Skeletal muscle tissue (tissue), 4 donors: ENCODE measurements around the gene ABLIM1. TPM values are rescaled to one million over a fixed set of nuclear protein-coding genes. Genes with fewer than 3 reads are reported as not detected.

ENCODE experiments used
- H3K27ac ChIP-seq: one replicate; pipeline ENCODE4 v1.7.0; 2013; ENCODE audit warnings: mild to moderate bottlenecking, low read depth, low read length, inconsistent platforms
- H3K27me3 ChIP-seq, 3 donors: one replicate each; pipeline ENCODE4 v1.7.0; 2013; ENCODE audit warnings: low read length in 3 of 3; ENCODE audit not compliant: control insufficient read depth in 3 of 3, insufficient read depth in 3 of 3
- H3K36me3 ChIP-seq, 3 donors: one replicate each; pipeline ENCODE4 v1.7.0; 2013; ENCODE audit warnings: low read length in 3 of 3; ENCODE audit not compliant: control insufficient read depth in 3 of 3, insufficient read depth in 3 of 3
- H3K4me1 ChIP-seq, 3 donors: one replicate each; pipeline ENCODE4 v1.7.0; 2013; ENCODE audit warnings: low read length in 3 of 3, mild to moderate bottlenecking in 3 of 3; ENCODE audit not compliant: control insufficient read depth in 3 of 3, insufficient read depth in 3 of 3
- H3K4me3 ChIP-seq, 3 donors: one replicate each; pipeline ENCODE4 v1.7.0; 2013; ENCODE audit warnings: low read length in 3 of 3
- H3K9ac ChIP-seq, 3 donors: one replicate each; pipeline ENCODE4 v1.7.0; 2013; ENCODE audit warnings: low read length in 3 of 3, mild to moderate bottlenecking in 3 of 3, moderate library complexity in 2 of 3, low read depth in 1 of 3
- H3K9me3 ChIP-seq, 3 donors: one replicate each; pipeline ENCODE4 v1.7.0; 2013; ENCODE audit warnings: low read length in 3 of 3; ENCODE audit not compliant: control insufficient read depth in 3 of 3
- total RNA-seq: library from RNA; depleted of rRNA; stranded (reverse); fragments of >200 nt; gene quantifications from one replicate; pipeline ENCODE4 v1.2.3, GENCODE V29; 2014
- donor health status: Osteomylitis.

The ABLIM1 gene
- total RNA-seq, 1 donor from 2014 or later: 34.4 TPM

GRCh38 chr10:114543456-114543855 lies 114.6 kb downstream of the ABLIM1 start:
- H3K36me3 ChIP-seq: peaks cover 0 to 7% (median 7%) of the 10 kb centered on the region in 3 donors
- H3K4me1 ChIP-seq: peaks cover 2 to 10% (median 4%) of the 10 kb centered on the region in 3 donors
- H3K27me3 ChIP-seq: no peaks in the 10 kb centered on the region
- no peak overlapping the region for H3K9ac ChIP-seq
- H3K4me3 ChIP-seq: no peak overlapping the region
- H3K9me3 ChIP-seq: no peaks in the 10 kb centered on the region
- H3K27ac ChIP-seq: no peak overlapping the region

GRCh38 chr10:114542373-114542772 lies 115.7 kb downstream of the ABLIM1 start:
- Histone ChIP-seq H3K4me3 (no peak overlapping the region), H3K27me3 (no peaks in the 10 kb centered on the region), H3K36me3 (peaks cover 0 to 7% (median 7%) of the 10 kb centered on the region in 3 donors), H3K9ac (no peak overlapping the region), H3K4me1 (peaks cover 4 to 13% (median 5%) of the 10 kb centered on the region in 3 donors), H3K9me3 (no peaks in the 10 kb centered on the region), H3K27ac (peak overlapping the region; percentile 44)

- Histone ChIP-seq H3K27me3 (no peaks in the 10 kb centered on the region), H3K4me3 (no peak overlapping the region), H3K9ac (no peak overlapping the region), H3K36me3 (peaks cover 0 to 8% (median 7%) of the 10 kb centered on the region in 3 donors), H3K4me1 (peaks cover 4 to 13% (median 5%) of the 10 kb centered on the region in 3 donors), H3K27ac (peak overlapping the region; percentile 44), H3K9me3 (no peaks in the 10 kb centered on the region)
Observed at GRCh38 chr10:114541797-114542160, 116.3 kb downstream of the ABLIM1 start.

- no peak overlapping the region for H3K4me3 ChIP-seq
- H3K27me3 ChIP-seq: no peaks in the 10 kb centered on the region
- H3K36me3 ChIP-seq: peaks cover 0 to 10% (median 7%) of the 10 kb centered on the region in 3 donors
- no peak overlapping the region for H3K9ac ChIP-seq
- H3K9me3 ChIP-seq: no peaks in the 10 kb centered on the region
- peak overlapping the region; percentile 67 for H3K27ac ChIP-seq
- peaks cover 4 to 13% (median 5%) of the 10 kb centered on the region in 3 donors for H3K4me1 ChIP-seq
Observed at GRCh38 chr10:114541081-114541796, 116.8 kb downstream of the ABLIM1 start.

DNA sequence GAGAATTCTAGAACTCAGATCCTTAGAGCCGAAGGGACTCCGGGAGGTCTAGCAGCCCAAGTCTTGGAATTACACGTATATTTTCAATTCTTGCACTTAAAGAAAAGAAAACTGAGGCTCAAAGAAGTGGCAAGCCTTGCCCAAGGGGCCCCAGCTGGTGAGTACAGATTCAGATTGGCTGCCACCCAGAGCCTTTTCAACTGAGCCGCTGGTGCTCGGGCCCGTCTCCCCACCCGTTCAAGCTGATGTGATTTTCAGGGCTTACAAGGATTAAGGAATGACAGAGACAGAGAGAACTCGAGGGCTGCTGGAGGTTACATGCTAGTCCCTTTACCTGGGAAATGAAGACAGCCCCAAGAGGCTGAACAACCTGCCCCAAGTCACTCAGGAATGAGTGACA lies 117.8 kb downstream of the ABLIM1 start:
- Histone ChIP-seq H3K4me3 (no peak overlapping the region), H3K4me1 (peaks cover 4 to 13% (median 5%) of the 10 kb centered on the region in 3 donors), H3K9me3 (no peaks in the 10 kb centered on the region), H3K27ac (no peak overlapping the region), H3K36me3 (peaks cover 0 to 10% (median 7%) of the 10 kb centered on the region in 3 donors), H3K27me3 (no peaks in the 10 kb centered on the region), H3K9ac (no peak overlapping the region)

DNA sequence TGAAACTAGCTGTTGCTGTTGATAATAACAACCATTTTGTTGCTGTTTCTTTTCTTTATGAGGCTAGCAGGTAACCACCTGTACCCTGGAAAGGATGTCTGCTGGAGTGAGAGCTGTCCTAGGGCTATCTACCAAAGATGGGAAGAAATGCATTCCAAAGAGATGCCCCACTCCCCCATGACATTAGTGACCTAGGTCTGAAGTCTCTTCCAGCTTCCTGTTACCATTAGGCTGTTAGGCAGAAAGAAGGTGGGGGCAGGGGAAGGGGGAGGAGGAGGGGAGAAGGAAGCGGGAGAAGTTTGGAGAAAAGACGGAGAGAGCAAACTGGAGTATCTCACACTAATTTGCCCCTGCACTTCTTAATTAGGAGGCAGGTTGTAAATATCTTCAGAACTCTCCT lies 118.5 kb downstream of the ABLIM1 start:
- H3K27ac ChIP-seq: no peak overlapping the region
- H3K27me3 ChIP-seq: no peaks in the 10 kb centered on the region
- no peak overlapping the region for H3K9ac ChIP-seq

GRCh38 chr10:114538181-114538906 lies 119.7 kb downstream of the ABLIM1 start:
- Histone ChIP-seq H3K9ac (no peak overlapping the region), H3K36me3 (peaks cover 0 to 4% (median 0%) of the 10 kb centered on the region in 3 donors), H3K9me3 (no peaks in the 10 kb centered on the region), H3K27ac (no peak overlapping the region), H3K27me3 (no peaks in the 10 kb centered on the region), H3K4me1 (peaks cover 4 to 13% (median 5%) of the 10 kb centered on the region in 3 donors), H3K4me3 (no peak overlapping the region)

More for the DNA sequence above, 118.5 kb downstream of the ABLIM1 start:
- Histone ChIP-seq H3K4me3 (no peak overlapping the region), H3K9me3 (no peaks in the 10 kb centered on the region), H3K4me1 (peaks cover 4 to 13% (median 5%) of the 10 kb centered on the region in 3 donors), H3K36me3 (peaks cover 0 to 10% (median 7%) of the 10 kb centered on the region in 3 donors)

DNA sequence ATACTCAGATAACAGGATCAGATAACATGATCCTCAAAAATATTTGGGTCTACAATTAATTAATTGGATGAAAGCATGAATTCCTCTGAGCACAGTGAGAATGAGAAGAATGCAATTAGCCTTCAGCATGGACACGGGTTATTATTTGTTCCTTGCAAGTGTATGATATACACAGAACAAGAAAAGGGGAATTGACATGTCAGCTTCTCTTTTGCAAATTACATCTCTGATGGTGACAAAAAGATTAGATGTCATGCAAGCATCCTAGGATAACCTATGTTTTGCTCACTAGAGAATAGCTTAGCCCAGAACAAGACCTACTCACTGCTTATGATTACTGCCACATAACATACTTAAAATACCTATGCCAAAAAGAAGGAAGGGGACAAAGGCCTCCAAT lies 120.3 kb downstream of the ABLIM1 start:
- Histone ChIP-seq H3K9me3 (no peaks in the 10 kb centered on the region), H3K4me3 (no peak overlapping the region), H3K4me1 (peaks cover 4 to 13% (median 5%) of the 10 kb centered on the region in 3 donors), H3K36me3 (peaks cover 0 to 3% (median 0%) of the 10 kb centered on the region in 3 donors), H3K27me3 (no peaks in the 10 kb centered on the region), H3K27ac (no peak overlapping the region), H3K9ac (no peak overlapping the region)

GRCh38 chr10:114534571-114534981 lies 123.5 kb downstream of the ABLIM1 start:
- H3K9ac ChIP-seq: no peak overlapping the region
- H3K27me3 ChIP-seq: no peaks in the 10 kb centered on the region
- H3K4me3 ChIP-seq: no peak overlapping the region
- H3K4me1 ChIP-seq: peaks cover 0 to 6% (median 3%) of the 10 kb centered on the region in 3 donors
- H3K27ac ChIP-seq: no peak overlapping the region
- H3K9me3 ChIP-seq: no peaks in the 10 kb centered on the region
- H3K36me3 ChIP-seq: peaks cover 0 to 3% (median 0%) of the 10 kb centered on the region in 3 donors

GRCh38 chr10:114532226-114532625 lies 125.8 kb downstream of the ABLIM1 start:
- Histone ChIP-seq H3K9ac (no peak overlapping the region), H3K27me3 (no peaks in the 10 kb centered on the region), H3K9me3 (no peaks in the 10 kb centered on the region), H3K4me1 (peaks cover 0 to 2% (median 0%) of the 10 kb centered on the region in 3 donors), H3K27ac (no peak overlapping the region), H3K36me3 (peaks cover 0 to 3% (median 0%) of the 10 kb centered on the region in 3 donors), H3K4me3 (no peak overlapping the region)
